ENCODE measurements around the gene REG3A.
A peak's percentile ranks its signal among the peaks of the same experiment; 100 is the strongest.

Gene REG3A

DNA sequence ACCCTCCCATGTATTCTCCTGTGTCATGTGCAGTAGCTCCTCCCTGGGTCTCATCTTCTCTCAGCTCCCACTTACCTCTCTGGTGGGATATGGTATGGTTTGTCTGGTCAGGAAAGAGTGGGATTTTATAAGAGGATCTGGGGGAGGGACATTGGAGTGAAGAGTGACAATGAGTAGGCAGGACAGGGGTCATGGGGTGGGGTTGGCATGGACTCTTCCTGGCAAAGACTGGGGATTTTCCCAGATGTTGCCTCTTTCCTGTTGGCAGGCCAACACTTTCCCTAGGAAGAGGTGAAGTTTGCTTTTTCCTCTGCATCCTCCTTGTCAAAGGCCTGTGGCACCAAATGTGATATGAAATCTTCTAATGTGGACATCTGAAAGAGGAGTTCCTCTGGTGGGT is at the start of gene REG3A:
TSS of gene REG3A (minus strand) at position 101 of the 400 bp plus-strand sequence. CDS start 348 bp downstream, outside the sequence.
- no peak for DNase-seq (ENCODE audit: low read depth, low spot score)

DNA sequence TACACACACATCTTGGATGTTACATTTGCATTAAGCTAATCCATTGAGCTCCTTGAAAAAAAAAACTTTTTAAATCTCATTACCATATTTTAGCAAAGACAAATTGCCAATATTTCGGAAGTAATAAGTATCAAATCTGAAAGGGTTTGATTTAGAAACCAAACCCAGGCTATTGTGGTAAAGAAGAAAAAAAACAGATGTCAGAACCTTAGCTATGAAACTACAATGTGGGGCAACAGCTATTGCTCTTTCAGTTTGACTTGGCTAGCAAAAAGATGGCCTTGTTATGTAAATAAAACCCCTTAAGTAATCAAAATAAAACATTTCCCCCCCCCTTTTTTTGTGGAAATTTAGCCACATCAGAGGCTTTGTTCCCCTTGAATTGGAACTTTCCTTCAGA is 41.2 kb upstream of the REG3A start:
- DNase-seq (ENCODE audit: low read depth, low spot score), result no peak

DNA sequence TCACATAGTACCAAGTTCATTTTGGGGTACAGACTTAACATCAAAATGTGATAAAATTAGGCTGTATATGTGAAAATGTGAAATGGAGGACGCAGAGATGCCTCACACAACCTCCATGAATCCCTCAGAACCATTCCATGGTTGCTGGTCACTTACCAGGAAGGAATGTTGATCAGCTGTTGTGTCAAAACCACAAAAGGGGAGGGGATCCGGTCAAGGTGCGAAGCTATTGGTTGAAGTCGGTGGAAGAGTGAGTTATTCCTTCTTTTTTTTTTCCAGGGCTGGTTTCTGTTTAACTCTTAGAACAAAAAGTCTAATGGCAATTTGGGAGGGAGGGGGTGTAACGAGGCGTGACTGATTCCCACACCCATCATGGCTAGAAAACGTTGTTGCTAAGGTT is 32.3 kb upstream of the REG3A start:
- DNase-seq (ENCODE audit: low read depth, low spot score), result no peak

GRCh38 chr2:79191081-79191480 is 31.5 kb upstream of the REG3A start:
- DNase-seq (ENCODE audit: low read depth, low spot score), result no peak

- no peak for DNase-seq (ENCODE audit: low read depth, low spot score)
Measured at GRCh38 chr2:79189465-79189864, 29.9 kb upstream of the REG3A start.

DNA sequence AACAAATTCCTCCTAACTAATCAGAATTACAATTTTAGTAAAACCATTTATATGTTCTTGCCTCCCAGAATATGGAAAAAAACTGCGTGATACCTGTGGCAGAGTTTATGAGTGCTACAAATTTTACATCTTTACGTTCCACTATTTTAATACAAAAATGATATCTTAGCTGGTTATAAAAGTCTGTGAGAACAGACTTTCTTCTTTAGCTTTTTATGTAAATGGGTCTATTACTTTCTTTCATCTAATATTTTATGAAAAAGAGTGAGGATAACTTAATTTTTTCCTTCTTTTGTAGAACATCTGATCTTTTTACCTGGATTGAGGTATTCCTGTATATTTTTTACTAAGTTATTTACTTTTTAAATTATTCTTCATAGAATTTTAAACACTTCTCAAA is 22.1 kb upstream of the REG3A start:
- no peak for DNase-seq (ENCODE audit: low read depth, low spot score)

DNA sequence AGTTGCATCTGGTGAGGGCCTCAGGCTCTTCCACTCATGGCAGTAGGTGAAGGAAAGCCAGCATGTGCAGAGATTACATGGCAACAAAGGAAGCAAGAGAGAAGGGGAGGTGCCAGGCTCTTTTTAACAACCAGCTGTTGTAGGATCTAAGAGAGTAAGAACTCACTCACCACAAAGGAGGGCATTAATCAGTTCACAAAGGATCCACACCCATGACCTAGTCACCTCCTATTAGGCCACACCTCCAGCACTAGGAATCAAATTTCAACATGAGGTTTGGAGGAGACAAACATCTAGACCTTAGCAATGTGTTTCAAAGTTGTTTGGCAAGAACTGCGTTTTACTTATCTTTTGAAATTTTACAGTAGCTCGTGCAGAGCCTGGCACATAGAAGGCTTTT is 20.5 kb upstream of the REG3A start:
- DNase-seq (ENCODE audit: low read depth, low spot score), result peak; percentile 4

DNA sequence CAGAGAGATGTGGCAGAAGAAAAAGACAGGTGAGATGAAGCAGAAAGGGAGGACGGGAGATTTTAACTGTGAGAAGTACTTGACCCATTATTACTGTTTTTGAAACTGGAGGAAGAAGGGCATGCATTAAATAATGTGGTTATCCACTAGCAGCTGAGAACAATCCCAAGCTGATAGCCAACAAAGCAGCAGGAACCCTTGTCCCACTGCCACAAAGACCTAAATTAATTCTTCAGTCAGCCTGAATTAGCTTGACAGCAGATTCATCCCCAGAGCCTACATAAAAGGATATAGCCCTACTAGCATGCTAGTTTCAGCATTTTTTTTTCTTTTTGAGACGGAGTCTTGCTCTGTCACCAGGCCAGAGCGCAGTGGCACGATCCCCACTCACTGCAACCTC is 19.5 kb upstream of the REG3A start:
- DNase-seq (ENCODE audit: low read depth, low spot score), result no peak

DNA sequence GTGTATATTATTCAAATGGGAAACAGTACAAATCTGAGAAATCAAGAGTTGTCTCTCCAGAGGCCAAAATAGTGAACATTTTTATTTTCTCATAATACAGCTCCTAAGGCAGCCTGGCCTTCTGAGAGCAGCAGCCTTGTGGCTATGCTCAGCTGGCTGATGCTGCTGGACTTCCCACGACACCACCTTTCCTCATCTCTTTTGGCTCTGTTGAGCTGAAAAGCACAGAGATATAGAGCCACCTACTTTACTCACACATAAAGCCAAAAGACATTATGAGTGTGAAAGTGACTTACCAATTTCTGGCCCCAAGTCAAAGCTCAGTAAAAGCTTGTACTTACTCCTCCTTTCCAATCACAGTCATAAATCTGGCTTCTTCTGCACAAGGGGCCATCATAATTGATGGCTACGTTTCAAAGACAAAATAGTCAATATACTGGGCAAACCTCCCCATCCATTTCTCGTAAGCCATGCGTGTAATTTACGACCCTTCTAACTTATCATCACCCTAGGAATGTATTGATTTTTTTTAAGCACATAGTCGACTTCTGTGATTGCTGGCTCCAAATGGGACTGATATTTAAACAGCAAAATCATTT is 18.6 kb upstream of the REG3A start:
- no peak for DNase-seq (ENCODE audit: low read depth, low spot score)

- DNase-seq (ENCODE audit: low read depth, low spot score), result no peak
Measured at GRCh38 chr2:79171348-79171958, 11.9 kb upstream of the REG3A start.

GRCh38 chr2:79162801-79163200 is 3.2 kb upstream of the REG3A start:
- DNase-seq (ENCODE audit: low read depth, low spot score), result no peak

- DNase-seq (ENCODE audit: low read depth, low spot score), result no peak
Measured at GRCh38 chr2:79162132-79162531, 2.6 kb upstream of the REG3A start.

- DNase-seq (ENCODE audit: low read depth, low spot score), result no peak
Measured at GRCh38 chr2:79159030-79159429, 523 bp downstream of the REG3A start.

- DNase-seq (ENCODE audit: low read depth, low spot score), result no peak
Measured at GRCh38 chr2:79155826-79156476, 3.6 kb downstream of the REG3A start.

DNA sequence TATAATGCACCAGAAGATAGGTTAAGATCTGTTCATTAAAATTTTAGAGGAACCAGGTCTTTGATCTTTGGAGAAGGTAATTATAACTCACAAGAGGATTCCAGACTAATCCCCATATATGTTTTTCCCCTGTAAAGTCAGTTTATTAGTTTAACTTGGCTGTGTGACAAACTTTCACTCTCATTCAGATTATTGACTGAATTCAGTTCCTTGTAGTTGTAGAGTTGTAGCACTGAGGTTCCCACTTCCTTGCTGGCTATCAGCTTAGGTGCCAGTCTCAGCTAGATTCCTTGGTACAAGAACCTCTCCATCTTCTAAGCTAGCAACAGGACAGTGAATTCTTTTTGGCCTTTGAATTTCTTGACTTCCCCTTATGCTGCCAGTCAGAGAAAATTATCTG is 20.1 kb downstream of the REG3A start:
- no peak for DNase-seq (ENCODE audit: low read depth, low spot score)

DNA sequence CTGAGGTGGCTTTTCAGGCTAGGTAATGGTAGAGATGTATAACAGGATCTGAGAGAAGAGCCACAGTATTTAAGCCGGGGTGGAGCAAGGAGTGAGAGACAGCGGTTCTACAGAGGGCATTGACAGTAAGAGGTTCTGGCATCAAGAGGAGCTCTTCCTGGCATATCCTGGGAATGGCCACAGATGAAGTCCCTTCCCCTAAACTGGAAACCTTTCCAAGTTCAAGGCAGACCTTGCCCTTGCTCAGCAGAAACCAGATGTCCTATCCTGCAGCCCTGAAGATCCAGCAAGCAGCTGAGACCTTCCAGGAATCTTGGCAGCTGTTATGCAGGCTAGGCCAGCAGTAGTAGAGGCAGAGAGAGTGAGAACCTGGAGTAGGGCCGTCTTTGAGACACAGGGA is 21.2 kb downstream of the REG3A start:
- DNase-seq (ENCODE audit: low read depth, low spot score), result no peak

DNA sequence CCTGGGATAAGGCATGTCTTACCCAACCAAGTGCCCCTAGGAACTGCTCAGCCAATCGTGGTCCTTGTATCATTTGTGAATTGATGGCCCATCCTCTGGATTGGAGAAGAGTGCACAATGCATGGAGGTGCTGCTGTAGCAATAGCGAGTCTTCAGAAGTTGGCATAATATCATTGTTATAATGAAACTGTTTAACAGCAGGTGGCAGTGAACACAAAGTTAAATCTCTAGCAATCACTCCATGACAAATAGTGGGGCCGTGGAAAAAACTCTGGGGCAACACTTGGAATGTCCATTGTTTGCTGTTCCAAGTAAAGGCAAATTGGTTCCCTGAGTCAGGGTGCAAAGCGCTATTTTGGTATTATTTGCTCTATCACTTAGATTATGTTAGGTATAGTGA is 27.9 kb downstream of the REG3A start:
- no peak for DNase-seq (ENCODE audit: low read depth, low spot score)

- no peak for DNase-seq (ENCODE audit: low read depth, low spot score)
Measured at GRCh38 chr2:79129804-79130203, 29.7 kb downstream of the REG3A start.

- no peak for DNase-seq (ENCODE audit: low read depth, low spot score)
Measured at GRCh38 chr2:79129260-79129659, 30.3 kb downstream of the REG3A start.

- no peak for DNase-seq (ENCODE audit: low read depth, low spot score)
Measured at GRCh38 chr2:79128406-79128805, 31.1 kb downstream of the REG3A start.

- DNase-seq (ENCODE audit: low read depth, low spot score), result no peak
Measured at GRCh38 chr2:79125721-79125985, 33.9 kb downstream of the REG3A start.

- no peak for DNase-seq (ENCODE audit: low read depth, low spot score)
Measured at GRCh38 chr2:79124907-79125720, 34.4 kb downstream of the REG3A start.

GRCh38 chr2:79122676-79123075 is 36.9 kb downstream of the REG3A start:
- no peak for DNase-seq (ENCODE audit: low read depth, low spot score)

Data from ELF-1 (cell line).